Measurements from ENCODE around the gene GRID1. TPM values are rescaled to one million over a fixed set of nuclear protein-coding genes. Genes with fewer than 3 reads are reported as not detected.

Gene GRID1
- total RNA-seq, 1 experiment from 2014 or later: not detected

DNA sequence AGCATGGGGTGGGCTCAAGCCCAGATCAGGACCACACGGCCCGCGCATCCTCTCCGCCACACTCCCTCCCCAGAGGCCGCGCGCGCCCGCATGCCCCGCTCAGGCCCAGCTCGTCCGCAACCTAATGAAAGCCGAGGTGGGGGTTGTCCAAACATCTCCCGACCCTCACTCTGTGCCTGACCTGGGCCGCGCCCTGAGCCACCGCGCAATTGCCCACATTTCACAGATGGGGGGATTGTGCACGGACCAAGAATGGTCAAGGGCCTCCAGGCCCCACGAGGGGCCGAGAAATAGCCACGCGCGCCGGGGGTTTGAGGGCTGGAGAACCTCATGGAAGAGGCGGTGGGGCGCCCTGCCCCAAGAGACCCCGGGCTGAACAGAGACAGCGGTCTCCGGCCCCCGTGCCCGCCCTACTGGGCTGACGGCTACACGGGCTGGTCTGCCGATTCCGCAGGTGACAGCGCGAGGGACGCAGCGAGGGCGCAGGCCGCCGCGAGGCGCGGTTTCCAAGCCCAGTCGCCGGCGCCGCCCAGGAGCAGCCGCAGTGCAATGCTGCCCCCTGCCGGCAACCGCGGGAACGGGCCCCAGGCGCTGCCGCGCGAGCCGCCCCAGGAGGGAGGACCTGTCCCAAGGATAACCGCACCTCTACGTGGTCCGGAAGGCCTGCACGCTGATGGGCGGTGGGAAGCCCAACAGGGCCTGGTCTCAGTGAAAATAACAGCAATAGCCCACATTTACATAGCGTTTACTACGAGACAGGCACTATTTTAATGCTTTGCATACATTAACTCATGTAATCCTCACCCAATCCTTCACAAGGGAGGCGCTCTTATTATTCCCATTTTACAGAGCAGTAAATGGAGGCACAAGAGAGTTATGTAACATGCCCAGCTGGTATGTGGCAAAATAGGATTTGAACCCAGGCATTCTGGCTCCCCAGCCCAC, 10.5 kb upstream of the GRID1 start:
- no peaks in the 10 kb centered on the region for H3K4me1 ChIP-seq (ENCODE audit: insufficient read depth, low read length)
- ChIA-PET CTCF (no interaction called here), POLR2A (ENCODE audit: unreplicated experiment) (no interaction called here)
- peak; percentile 69 for DNase-seq
- H3K36me3 ChIP-seq (ENCODE audit: low read depth, low read length): no peaks in the 10 kb centered on the region
- H4K20me1 ChIP-seq (ENCODE audit: low read length): no peaks in the 10 kb centered on the region
- peak overlapping the region; percentile 59; the same call in 1 of the 2 replicates for H2AFZ ChIP-seq (ENCODE audit: low read length)
- H3K9me2 ChIP-seq (replicated peaks; ENCODE audit: low read length): no peaks in the 10 kb centered on the region
- peaks cover 8% of the 10 kb centered on the region; the same call in 1 of the 2 replicates for H3K27me3 ChIP-seq (ENCODE audit: low read length)
- no peak overlapping the region for H3K27ac ChIP-seq (ENCODE audit: low read length)
- H3K9ac ChIP-seq (ENCODE audit: low read length): no peak overlapping the region
- H3K79me2 ChIP-seq (ENCODE audit: low read length): no peaks in the 10 kb centered on the region
- ATAC-seq: peak; percentile 99
- TF ChIP-seq EZH2phosphoT487 (IDR thresholded peaks at IDR 0.05; ENCODE audit: borderline replicate concordance, low read length) (no peak), EZH2 (IDR thresholded peaks at IDR 0.05; ENCODE audit: low read length, unreplicated experiment) (no peak)
- TF ChIP-seq, protein P1, sequence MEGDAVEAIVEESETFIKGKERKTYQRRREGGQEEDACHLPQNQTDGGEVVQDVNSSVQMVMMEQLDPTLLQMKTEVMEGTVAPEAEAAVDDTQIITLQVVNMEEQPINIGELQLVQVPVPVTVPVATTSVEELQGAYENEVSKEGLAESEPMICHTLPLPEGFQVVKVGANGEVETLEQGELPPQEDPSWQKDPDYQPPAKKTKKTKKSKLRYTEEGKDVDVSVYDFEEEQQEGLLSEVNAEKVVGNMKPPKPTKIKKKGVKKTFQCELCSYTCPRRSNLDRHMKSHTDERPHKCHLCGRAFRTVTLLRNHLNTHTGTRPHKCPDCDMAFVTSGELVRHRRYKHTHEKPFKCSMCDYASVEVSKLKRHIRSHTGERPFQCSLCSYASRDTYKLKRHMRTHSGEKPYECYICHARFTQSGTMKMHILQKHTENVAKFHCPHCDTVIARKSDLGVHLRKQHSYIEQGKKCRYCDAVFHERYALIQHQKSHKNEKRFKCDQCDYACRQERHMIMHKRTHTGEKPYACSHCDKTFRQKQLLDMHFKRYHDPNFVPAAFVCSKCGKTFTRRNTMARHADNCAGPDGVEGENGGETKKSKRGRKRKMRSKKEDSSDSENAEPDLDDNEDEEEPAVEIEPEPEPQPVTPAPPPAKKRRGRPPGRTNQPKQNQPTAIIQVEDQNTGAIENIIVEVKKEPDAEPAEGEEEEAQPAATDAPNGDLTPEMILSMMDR (conservative IDR thresholded peaks at IDR 0.05; ENCODE audit: low read depth, low read length): peak; percentile 84
- H3K9me3 ChIP-seq (ENCODE audit: low read length): no peaks in the 10 kb centered on the region
- intact Hi-C loops (cut with micrococcal nuclease): loop anchor here (2.0 to 5.0 kb wide), 3 partner anchors 28 to 1765 kb away; no protein-coding TSS in a partner anchor
- peak overlapping the region; percentile 38; the same call in 1 of the 2 replicates for H3K4me3 ChIP-seq (ENCODE audit: low read length)
- no peaks in the 10 kb centered on the region for H3F3A ChIP-seq (ENCODE audit: low read length, unreplicated experiment)
- peak overlapping the region; percentile 65 for H3K4me2 ChIP-seq (ENCODE audit: low read length)
- BruUV-seq (replicated peaks): no TSS peak

DNA sequence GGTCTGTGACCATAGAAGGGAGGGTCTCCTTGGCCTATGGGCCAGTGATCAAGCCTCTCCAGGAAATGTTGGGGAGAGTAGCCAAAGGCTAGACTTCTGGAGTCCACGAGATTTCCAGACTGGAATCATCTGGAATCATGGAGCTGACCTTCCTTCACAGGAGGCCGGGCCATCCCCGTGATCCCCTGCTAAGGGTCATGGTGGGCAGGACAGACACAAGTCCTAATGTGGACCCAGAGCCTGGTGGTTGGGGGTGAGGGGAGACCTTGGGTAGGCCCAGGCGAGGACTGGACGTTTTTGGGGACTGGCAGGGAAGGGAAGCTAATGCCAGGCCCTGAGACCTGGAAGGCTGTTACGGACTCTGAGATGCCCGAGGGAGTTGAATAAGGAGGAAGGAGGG, 9.8 kb upstream of the GRID1 start:
- Histone ChIP-seq H2AFZ (ENCODE audit: low read length) (no peak overlapping the region), H3F3A (ENCODE audit: low read length, unreplicated experiment) (no peaks in the 10 kb centered on the region), H3K4me1 (ENCODE audit: insufficient read depth, low read length) (no peaks in the 10 kb centered on the region), H3K9me2 (replicated peaks; ENCODE audit: low read length) (no peaks in the 10 kb centered on the region), H3K79me2 (ENCODE audit: low read length) (no peaks in the 10 kb centered on the region), H3K9me3 (ENCODE audit: low read length) (no peaks in the 10 kb centered on the region), H4K20me1 (ENCODE audit: low read length) (no peaks in the 10 kb centered on the region), H3K4me3 (ENCODE audit: low read length) (no peak overlapping the region), H3K4me2 (ENCODE audit: low read length) (no peak overlapping the region), H3K36me3 (ENCODE audit: low read depth, low read length) (no peaks in the 10 kb centered on the region), H3K27me3 (ENCODE audit: low read length) (peaks cover 7% of the 10 kb centered on the region; the same call in 1 of the 2 replicates), H3K27ac (ENCODE audit: low read length) (no peak overlapping the region), H3K9ac (ENCODE audit: low read length) (no peak overlapping the region)
- POLR2A ChIA-PET (ENCODE audit: unreplicated experiment): no interaction called here
- ATAC-seq: no peak
- intact Hi-C loops (cut with micrococcal nuclease): loop anchor here (2.0 to 5.0 kb wide), 3 partner anchors 28 to 1764 kb away; no protein-coding TSS in a partner anchor
- DNase-seq: no peak
- CTCF ChIA-PET: no interaction called here
- BruUV-seq (replicated peaks): no TSS peak
- TF ChIP-seq EZH2 (IDR thresholded peaks at IDR 0.05; ENCODE audit: low read length, unreplicated experiment) (no peak), EZH2phosphoT487 (IDR thresholded peaks at IDR 0.05; ENCODE audit: borderline replicate concordance, low read length) (no peak)
- TF ChIP-seq, protein P1 (conservative IDR thresholded peaks at IDR 0.05; ENCODE audit: low read depth, low read length): no peak

Data from PC-3 (cell line).